K562 (cell line): Measurements from ENCODE around the gene CSNK1G1. TPM values are rescaled to one million over a fixed set of nuclear protein-coding genes. Genes with fewer than 3 reads are reported as not detected.

Experiments used
- CBFA2T3 ChIP-seq: fragments of 450-650 bp; IDR thresholded peaks from 2 replicates; pipeline ENCODE4 v1.6.1; 2017
- CCAR2 ChIP-seq: fragments of 200-400 bp; formaldehyde crosslinking; IDR thresholded peaks from 2 replicates; pipeline ENCODE4 v1.6.1; 2017; ENCODE audit warnings: mild to moderate bottlenecking, low read depth, low read length
- CEBPG ChIP-seq, 3 experiments: fragments of 200-800 bp in 1 of 3; sonication (Bioruptor generic) in 1 of 3; sonication (generic) in 1 of 3; formaldehyde crosslinking in 1 of 3; IDR thresholded peaks in 2 of 3; conservative IDR thresholded peaks in 1 of 3; 2 replicates each; pipeline versions ENCODE4 v1.6.1 to v1.8.0; 2016 to 2022; ENCODE audit warnings: missing compliant biosample characterization in 2 of 3, missing genetic modification characterization in 2 of 3, mild to moderate bottlenecking in 1 of 3, missing genetic modification reagents in 1 of 3
- ETV6 ChIP-seq, 3 experiments: fragments of 150-350 bp in 1 of 3; sonication (generic) in 1 of 3; formaldehyde crosslinking in 1 of 3; IDR thresholded peaks; 2 replicates each; pipeline versions ENCODE4 v1.6.1 to v1.8.0; 2014 to 2022; ENCODE audit warnings: borderline replicate concordance in 2 of 3, low read depth in 2 of 3, antibody characterized with exemption in 1 of 3, low read length in 1 of 3, mild to moderate bottlenecking in 1 of 3, missing genetic modification reagents in 1 of 3
- JUND ChIP-seq, 2 experiments: IDR thresholded peaks; 2 replicates in 1 of 2; 3 replicates in 1 of 2; pipeline ENCODE4 v1.6.1; 2011; ENCODE audit warnings: borderline replicate concordance in 2 of 2, low read depth in 2 of 2, low read length in 2 of 2, improper control_type of control experiment in 1 of 2, missing biosample characterization in 1 of 2, missing genetic modification characterization in 1 of 2, missing genetic modification reagents in 1 of 2
- KDM1A ChIP-seq, 2 experiments: fragments of 450-650 bp; IDR thresholded peaks; 2 replicates each; pipeline ENCODE4 v1.6.1; 2016; ENCODE audit warnings: mild to moderate bottlenecking in 2 of 2
- LEF1 ChIP-seq: fragments of 450-650 bp; IDR thresholded peaks from 2 replicates; pipeline ENCODE4 v1.6.1; 2016; ENCODE audit warnings: mild to moderate bottlenecking
- PBX2 ChIP-seq, 2 experiments: IDR thresholded peaks in 1 of 2; conservative IDR thresholded peaks in 1 of 2; 2 replicates each; pipeline ENCODE4 v1.6.1; 2016; ENCODE audit warnings: low read depth in 2 of 2, mild to moderate bottlenecking in 1 of 2, missing compliant biosample characterization in 1 of 2, missing genetic modification characterization in 1 of 2, moderate library complexity in 1 of 2
- PML ChIP-seq: IDR thresholded peaks from 2 replicates; pipeline ENCODE4 v1.6.1; 2012; ENCODE audit warnings: low read length, inconsistent platforms
- PURB ChIP-seq: sonication (generic); formaldehyde crosslinking; IDR thresholded peaks from 2 replicates; pipeline ENCODE4 v1.9.0; 2021; ENCODE audit warnings: low read depth, mild to moderate bottlenecking, missing genetic modification reagents
- SMARCE1 ChIP-seq: fragments of 450-650 bp; IDR thresholded peaks from 2 replicates; pipeline ENCODE4 v1.7.1; 2016; ENCODE audit warnings: mild to moderate bottlenecking
- TSHZ1 ChIP-seq: fragments of 250-450 bp; sonication (Bioruptor Pico); IDR thresholded peaks from 2 replicates; pipeline ENCODE4 v1.4.0; 2020; ENCODE audit warnings: mild to moderate bottlenecking, moderate library complexity
- ZBTB12 ChIP-seq: fragments of 250-450 bp; sonication (Bioruptor Pico); IDR thresholded peaks from 2 replicates; pipeline ENCODE4 v1.4.0; 2020
- ZHX1 ChIP-seq: fragments of 150-350 bp; conservative IDR thresholded peaks from 2 replicates; pipeline ENCODE4 v1.6.1; 2014; ENCODE audit warnings: low read length
- ZNF197 ChIP-seq: fragments of 200-800 bp; sonication (Bioruptor generic); IDR thresholded peaks from 2 replicates; pipeline ENCODE4 v1.6.1; 2016; ENCODE audit warnings: low read depth, missing genetic modification characterization, missing compliant biosample characterization
- polyA plus RNA-seq, 8 experiments: library from polyadenylated mRNA; depleted of rRNA in 4 of 8; stranded (reverse) in 5 of 8; unstranded in 3 of 8; fragments of >200 nt; fragmentation: Nextera tagmentation in 2 of 8; fragmentation: Illumina TruSeq in 1 of 8; extraction: Ambion mirVana in 2 of 8; extraction: Trizol in 1 of 8; gene quantifications; 2 replicates each; pipeline versions ENCODE4 v1.2.1 to v1.2.3, GENCODE V29; 2011 to 2014; ENCODE audit warnings: inconsistent platforms in 1 of 8, missing spikeins in 1 of 8
- total RNA-seq, 7 experiments: library from RNA; depleted of rRNA in 6 of 7; stranded (reverse); fragments of >200 nt in 6 of 7; fragmentation: Illumina TruSeq in 2 of 7; extraction: Trizol in 2 of 7; gene quantifications; 2 replicates each; pipeline versions ENCODE4 v1.2.1 to v1.2.3, GENCODE V29; 2011 to 2021; ENCODE audit warnings: low replicate concordance in 1 of 7

Gene CSNK1G1
- total and polyA plus RNA-seq, 9 of the 15 experiments (the other 6 are each of a cell fraction or from before 2014, with no cell fraction given) = 4.5 to 18.5 (median 9.5) TPM

GRCh38 chr15:64233299-64233698, 122.7 kb downstream of the CSNK1G1 start (continued):
- no peak for TF ChIP-seq TSHZ1
- TF ChIP-seq ZHX1 = no peak
- no peak for TF ChIP-seq ZNF197 (CRISPR knock-in tag)
- peak; percentile 40; the same call in 1 of the 2 replicates for TF ChIP-seq PML
- peak; percentile 40; the same call in 1 of the 2 replicates for TF ChIP-seq CEBPG (CRISPR knock-in tag; IDR thresholded peaks at IDR 0.05)
- TF ChIP-seq CEBPG (tag; conservative IDR thresholded peaks at IDR 0.05 in 1 of 2, IDR thresholded peaks at IDR 0.05 in 1 of 2) = peak in 1 of 2 experiments; percentile 51; a peak in 1 of 4 replicates
- TF ChIP-seq CBFA2T3 = peak; percentile 57; the same call in 1 of the 2 replicates
- no peak for TF ChIP-seq ZBTB12 (CRISPR knock-in tag)
- TF ChIP-seq LEF1 = 0 out of 2 replicates have a peak, but pooled peaks have one; percentile 24
- TF ChIP-seq CCAR2 = no peak
- TF ChIP-seq SMARCE1 = peak; percentile 54
- TF ChIP-seq ETV6 (IDR thresholded peaks at IDR 0.05; ENCODE audit: borderline replicate concordance in 1 of 2, low read depth in 2 of 2, low read length in 1 of 2) = 0 out of 4 replicates have a peak, but pooled peaks of 1 of the 2 experiments have one; percentile 21
- TF ChIP-seq ETV6 (CRISPR knock-in tag; IDR thresholded peaks at IDR 0.05; ENCODE audit: borderline replicate concordance) = no peak
- TF ChIP-seq JUND (IDR thresholded peaks at IDR 0.05; ENCODE audit: borderline replicate concordance, low read depth, low read length) = peak; percentile 25; the same call in 1 of the 2 replicates
- TF ChIP-seq JUND (tag; IDR thresholded peaks at IDR 0.05; ENCODE audit: borderline replicate concordance, low read depth, low read length) = no peak
- no peak for TF ChIP-seq PBX2 (CRISPR knock-in tag; IDR thresholded peaks at IDR 0.05; ENCODE audit: low read depth)
- 0 out of 2 replicates have a peak, but pooled peaks have one; percentile 32 for TF ChIP-seq PBX2 (tag; conservative IDR thresholded peaks at IDR 0.05; ENCODE audit: low read depth)
- TF ChIP-seq KDM1A (IDR thresholded peaks at IDR 0.05) = no peak
- no peak for TF ChIP-seq PURB (CRISPR knock-in tag)
